ENCODE results near the gene DEF6.
"Not testable (repeated sequence)": the region's sequence is repeated elsewhere in the genome, so short reads cannot be mapped to it uniquely, and the experiment has no call there.

The DEF6 gene

GRCh38 chr6:35298625-35299140, 1.1 kb downstream of the DEF6 start:
- H3K27ac ChIP-seq (ENCODE audit: low read length), result no peak overlapping the region
- no peaks in the 10 kb centered on the region for H3K9me3 ChIP-seq (ENCODE audit: insufficient read depth, low read depth, low read length)
- peaks cover 15% of the 10 kb centered on the region; the same call in 1 of the 2 replicates for H3K4me1 ChIP-seq (ENCODE audit: insufficient read depth, low read length)
- H3K4me3 ChIP-seq (ENCODE audit: low read length), result no peak overlapping the region
- H3K27me3 ChIP-seq (ENCODE audit: insufficient read depth, low read length), result peaks cover 3% of the 10 kb centered on the region; the same call in 1 of the 2 replicates
- peaks cover 11% of the 10 kb centered on the region for H3K36me3 ChIP-seq (ENCODE audit: insufficient read depth, low read depth, low read length)
- peak overlapping the region; percentile 45; the same call in 1 of the 2 replicates for H3K9ac ChIP-seq (ENCODE audit: low read depth, low read length)

DNA sequence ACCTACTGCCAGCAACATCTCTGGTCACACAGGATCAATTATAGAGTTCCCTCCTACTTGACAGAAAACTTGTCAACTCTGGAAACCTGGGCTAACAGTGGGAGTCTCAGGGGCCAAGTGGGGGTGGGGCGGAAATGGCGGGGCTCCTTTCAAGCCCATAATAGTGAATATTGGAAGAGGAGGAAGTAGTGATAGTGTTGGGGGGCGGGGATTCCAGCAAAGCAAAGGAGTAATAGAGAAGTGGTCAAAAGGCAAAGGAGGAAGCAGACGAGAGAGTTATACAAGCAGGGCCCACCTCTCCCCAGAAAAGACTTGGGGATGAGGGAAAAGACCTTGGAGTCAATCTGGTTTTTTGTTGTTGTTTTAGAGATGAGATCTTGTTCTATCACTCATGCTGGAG, 2.1 kb downstream of the DEF6 start:
- Histone ChIP-seq H3K9ac (ENCODE audit: low read depth, low read length) (no peak overlapping the region), H3K27ac (ENCODE audit: low read length) (no peak overlapping the region), H3K36me3 (ENCODE audit: insufficient read depth, low read depth, low read length) (peaks cover 9% of the 10 kb centered on the region), H3K9me3 (ENCODE audit: insufficient read depth, low read depth, low read length) (no peaks in the 10 kb centered on the region), H3K27me3 (ENCODE audit: insufficient read depth, low read length) (peaks cover 3% of the 10 kb centered on the region; the same call in 1 of the 2 replicates), H3K4me1 (ENCODE audit: insufficient read depth, low read length) (peaks cover 15% of the 10 kb centered on the region; the same call in 1 of the 2 replicates), H3K4me3 (ENCODE audit: low read length) (no peak overlapping the region)

GRCh38 chr6:35300848-35301247, 3.2 kb downstream of the DEF6 start:
- Histone ChIP-seq H3K9ac (ENCODE audit: low read depth, low read length) (no peak overlapping the region), H3K9me3 (ENCODE audit: insufficient read depth, low read depth, low read length) (no peaks in the 10 kb centered on the region), H3K4me3 (ENCODE audit: low read length) (no peak overlapping the region), H3K4me1 (ENCODE audit: insufficient read depth, low read length) (peaks cover 15% of the 10 kb centered on the region; the same call in 1 of the 2 replicates), H3K27me3 (ENCODE audit: insufficient read depth, low read length) (peaks cover 3% of the 10 kb centered on the region; the same call in 1 of the 2 replicates), H3K27ac (ENCODE audit: low read length) (no peak overlapping the region), H3K36me3 (ENCODE audit: insufficient read depth, low read depth, low read length) (no peaks in the 10 kb centered on the region)

DNA sequence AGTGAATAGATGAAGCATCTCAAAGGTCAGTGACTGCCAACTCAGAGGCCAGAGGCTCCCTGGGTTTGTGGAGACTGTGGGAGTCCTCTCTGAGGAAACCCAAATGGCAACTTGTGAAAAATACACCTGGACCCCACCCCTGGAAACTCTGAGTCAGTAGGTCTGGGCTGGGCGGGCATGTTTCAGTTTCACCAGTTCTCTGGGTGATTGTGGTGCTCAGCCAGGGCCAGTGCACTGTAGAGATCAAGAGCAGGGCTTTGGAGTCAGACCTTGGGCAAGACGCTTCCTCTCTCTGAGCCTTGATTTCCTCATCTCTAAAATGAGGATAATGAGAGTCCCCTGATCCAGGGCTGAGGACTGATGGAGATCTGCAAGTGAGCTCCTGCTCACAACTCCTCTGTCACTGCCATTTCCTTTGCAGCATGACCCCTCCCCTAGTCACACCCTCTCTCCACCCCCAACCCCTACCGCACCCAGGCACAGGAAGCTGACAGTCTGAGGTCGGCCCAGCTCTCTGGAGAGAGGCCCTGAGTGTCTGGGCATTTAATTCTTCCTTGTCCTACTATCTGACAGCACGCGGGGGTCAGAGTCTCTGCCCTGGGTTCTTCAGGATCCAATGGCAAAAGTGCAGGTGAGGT, 5.1 kb downstream of the DEF6 start:
- Histone ChIP-seq H3K27ac (ENCODE audit: low read length) (no peak overlapping the region), H3K4me3 (ENCODE audit: low read length) (no peak overlapping the region), H3K36me3 (ENCODE audit: insufficient read depth, low read depth, low read length) (no peaks in the 10 kb centered on the region), H3K4me1 (ENCODE audit: insufficient read depth, low read length) (peaks cover 15% of the 10 kb centered on the region; the same call in 1 of the 2 replicates), H3K9ac (ENCODE audit: low read depth, low read length) (no peak overlapping the region; the same call in 1 of the 2 replicates), H3K9me3 (ENCODE audit: insufficient read depth, low read depth, low read length) (no peaks in the 10 kb centered on the region), H3K27me3 (ENCODE audit: insufficient read depth, low read length) (peaks cover 3% of the 10 kb centered on the region; the same call in 1 of the 2 replicates)

- no peaks in the 10 kb centered on the region for H3K36me3 ChIP-seq (ENCODE audit: insufficient read depth, low read depth, low read length)
- H3K27ac ChIP-seq (ENCODE audit: low read length), result no peak overlapping the region
- no peaks in the 10 kb centered on the region for H3K9me3 ChIP-seq (ENCODE audit: insufficient read depth, low read depth, low read length)
- H3K27me3 ChIP-seq (ENCODE audit: insufficient read depth, low read length), result no peaks in the 10 kb centered on the region
- no peak overlapping the region for H3K9ac ChIP-seq (ENCODE audit: low read depth, low read length)
- H3K4me1 ChIP-seq (ENCODE audit: insufficient read depth, low read length), result peaks cover 7% of the 10 kb centered on the region; the same call in 1 of the 2 replicates
- H3K4me3 ChIP-seq (ENCODE audit: low read length), result no peak overlapping the region
Observed at GRCh38 chr6:35304299-35304698, 6.7 kb downstream of the DEF6 start.

DNA sequence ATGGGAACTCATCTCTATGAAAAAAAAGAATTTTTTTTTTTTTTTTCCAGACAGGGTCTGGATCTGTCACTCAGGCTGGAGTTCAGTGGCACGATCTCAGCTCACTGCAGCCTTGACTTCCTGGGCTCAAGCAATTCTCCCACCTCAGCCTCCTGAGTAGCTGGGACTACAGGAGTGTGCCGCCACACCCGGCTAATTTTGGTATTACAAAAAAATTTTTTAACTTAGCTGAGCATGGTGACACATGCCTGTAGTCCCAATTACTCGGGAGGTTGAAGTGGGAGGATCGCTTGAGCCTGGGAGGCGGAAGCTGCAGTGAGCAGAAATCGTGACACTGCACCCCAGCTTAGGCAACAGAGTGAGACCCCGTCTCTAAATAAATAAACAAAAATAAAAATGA, 7.5 kb downstream of the DEF6 start:
- no peaks in the 10 kb centered on the region for H3K27me3 ChIP-seq (ENCODE audit: insufficient read depth, low read length)
- no peak overlapping the region for H3K27ac ChIP-seq (ENCODE audit: low read length)
- no peak overlapping the region for H3K9ac ChIP-seq (ENCODE audit: low read depth, low read length)
- no peak overlapping the region for H3K4me3 ChIP-seq (ENCODE audit: low read length)
- peaks cover 7% of the 10 kb centered on the region; the same call in 1 of the 2 replicates for H3K4me1 ChIP-seq (ENCODE audit: insufficient read depth, low read length)
- no peaks in the 10 kb centered on the region for H3K36me3 ChIP-seq (ENCODE audit: insufficient read depth, low read depth, low read length)
- no peaks in the 10 kb centered on the region for H3K9me3 ChIP-seq (ENCODE audit: insufficient read depth, low read depth, low read length)

- not testable (repeated sequence) for H3K36me3 ChIP-seq (ENCODE audit: insufficient read depth, low read depth, low read length); H3K4me1 ChIP-seq (ENCODE audit: insufficient read depth, low read length); H3K9ac ChIP-seq (ENCODE audit: low read depth, low read length); H3K27ac ChIP-seq (ENCODE audit: low read length); H3K27me3 ChIP-seq (ENCODE audit: insufficient read depth, low read length); H3K4me3 ChIP-seq (ENCODE audit: low read length); H3K9me3 ChIP-seq (ENCODE audit: insufficient read depth, low read depth, low read length)
Observed at GRCh38 chr6:35307138-35307537, 9.5 kb downstream of the DEF6 start.

DNA sequence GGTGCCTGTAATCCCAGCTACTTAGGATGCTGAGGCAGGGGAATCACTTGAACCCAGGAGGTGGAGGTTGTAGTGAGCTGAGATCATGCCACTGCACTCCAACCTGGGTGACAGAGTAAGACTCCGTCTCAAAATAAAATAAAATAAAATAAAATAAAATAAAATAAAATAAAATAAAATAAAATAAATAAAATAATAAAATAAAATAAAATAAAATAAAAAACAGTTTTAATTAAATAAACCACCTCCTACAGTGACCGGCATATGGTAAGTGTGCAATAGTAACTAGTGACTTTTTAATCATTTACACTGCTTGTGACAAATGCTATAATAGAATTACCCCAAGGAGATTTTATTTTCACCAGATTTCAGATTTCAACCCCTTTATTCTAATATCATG, 10.9 kb downstream of the DEF6 start:
- H3K36me3 ChIP-seq (ENCODE audit: insufficient read depth, low read depth, low read length); H3K4me1 ChIP-seq (ENCODE audit: insufficient read depth, low read length); H3K9me3 ChIP-seq (ENCODE audit: insufficient read depth, low read depth, low read length): not testable (repeated sequence)

DNA sequence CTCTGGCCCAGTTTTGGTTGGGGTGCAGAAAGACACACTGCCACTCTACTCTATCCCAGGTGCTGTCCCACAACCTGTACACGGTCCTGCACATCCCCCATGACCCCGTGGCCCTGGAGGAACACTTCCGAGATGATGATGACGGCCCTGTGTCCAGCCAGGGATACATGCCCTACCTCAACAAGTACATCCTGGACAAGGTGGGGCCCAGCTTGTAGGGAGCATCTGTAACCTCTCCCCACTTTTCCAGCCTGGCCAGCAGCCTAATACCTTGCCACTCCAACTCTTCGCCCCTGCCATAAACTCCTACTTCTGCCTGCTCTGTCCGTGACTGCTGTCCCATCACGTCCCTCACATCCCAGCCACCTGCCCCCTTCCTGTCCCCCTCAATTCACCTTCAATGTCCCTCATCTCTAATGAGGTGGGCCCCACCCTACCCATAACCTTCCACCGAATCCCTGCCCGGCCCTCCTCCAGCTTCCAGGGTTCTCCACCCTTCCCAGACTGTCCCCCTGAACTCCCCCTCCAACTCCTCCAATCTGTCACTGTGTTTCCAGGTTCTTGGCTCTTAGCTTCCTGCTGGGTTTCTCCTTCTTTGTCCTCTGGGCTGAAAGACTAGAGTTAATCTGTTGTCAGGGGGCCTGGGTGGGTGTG, 12.1 kb downstream of the DEF6 start:
- H3K27ac ChIP-seq (ENCODE audit: low read length), result no peak overlapping the region
- no peaks in the 10 kb centered on the region; the same call in 1 of the 2 replicates for H3K9me3 ChIP-seq (ENCODE audit: insufficient read depth, low read depth, low read length)
- H3K4me1 ChIP-seq (ENCODE audit: insufficient read depth, low read length), result no peaks in the 10 kb centered on the region
- no peaks in the 10 kb centered on the region for H3K36me3 ChIP-seq (ENCODE audit: insufficient read depth, low read depth, low read length)
- H3K27me3 ChIP-seq (ENCODE audit: insufficient read depth, low read length), result no peaks in the 10 kb centered on the region
- H3K9ac ChIP-seq (ENCODE audit: low read depth, low read length), result no peak overlapping the region
- no peak overlapping the region for H3K4me3 ChIP-seq (ENCODE audit: low read length)

More for the DNA sequence above, 10.9 kb downstream of the DEF6 start:
- not testable (repeated sequence) for H3K27ac ChIP-seq (ENCODE audit: low read length); H3K9ac ChIP-seq (ENCODE audit: low read depth, low read length); H3K27me3 ChIP-seq (ENCODE audit: insufficient read depth, low read length); H3K4me3 ChIP-seq (ENCODE audit: low read length)

DNA sequence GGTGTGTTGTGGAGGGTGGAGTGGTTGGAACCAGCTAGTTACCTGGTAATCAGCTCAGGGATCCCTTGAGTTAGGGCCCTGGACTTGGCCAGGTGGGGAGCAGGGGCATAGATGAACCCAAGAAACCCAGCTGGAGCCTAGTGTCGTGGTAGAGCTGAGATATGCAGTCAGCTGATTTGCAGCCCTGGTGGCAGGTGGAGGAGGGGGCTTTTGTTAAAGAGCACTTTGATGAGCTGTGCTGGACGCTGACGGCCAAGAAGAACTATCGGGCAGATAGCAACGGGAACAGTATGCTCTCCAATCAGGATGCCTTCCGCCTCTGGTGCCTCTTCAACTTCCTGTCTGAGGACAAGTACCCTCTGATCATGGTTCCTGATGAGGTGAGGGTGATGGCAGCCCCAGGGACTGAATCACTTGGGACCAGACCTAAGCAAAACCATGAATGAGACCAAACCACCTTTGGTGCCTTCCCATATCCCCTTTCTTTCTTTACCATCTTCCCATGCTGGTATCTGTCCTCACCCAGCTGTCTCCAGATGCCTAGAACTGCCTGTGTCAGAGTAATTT, 12.7 kb downstream of the DEF6 start:
- Histone ChIP-seq H3K4me1 (ENCODE audit: insufficient read depth, low read length) (no peaks in the 10 kb centered on the region), H3K9me3 (ENCODE audit: insufficient read depth, low read depth, low read length) (no peaks in the 10 kb centered on the region; the same call in 1 of the 2 replicates), H3K27ac (ENCODE audit: low read length) (no peak overlapping the region), H3K4me3 (ENCODE audit: low read length) (no peak overlapping the region), H3K36me3 (ENCODE audit: insufficient read depth, low read depth, low read length) (no peaks in the 10 kb centered on the region), H3K9ac (ENCODE audit: low read depth, low read length) (no peak overlapping the region), H3K27me3 (ENCODE audit: insufficient read depth, low read length) (no peaks in the 10 kb centered on the region)

GRCh38 chr6:35311390-35312075, 13.9 kb downstream of the DEF6 start:
- H3K27ac ChIP-seq (ENCODE audit: low read length), result no peak overlapping the region

More at GRCh38 chr6:35311390-35312075, 13.9 kb downstream of the DEF6 start:
- H3K9me3 ChIP-seq (ENCODE audit: insufficient read depth, low read depth, low read length), result no peaks in the 10 kb centered on the region; the same call in 1 of the 2 replicates
- no peak overlapping the region for H3K9ac ChIP-seq (ENCODE audit: low read depth, low read length)
- peaks cover 5% of the 10 kb centered on the region for H3K27me3 ChIP-seq (ENCODE audit: insufficient read depth, low read length)
- no peaks in the 10 kb centered on the region for H3K4me1 ChIP-seq (ENCODE audit: insufficient read depth, low read length)
- H3K36me3 ChIP-seq (ENCODE audit: insufficient read depth, low read depth, low read length), result no peaks in the 10 kb centered on the region
- H3K4me3 ChIP-seq (ENCODE audit: low read length), result no peak overlapping the region

Data from iPS-20b (cell line).